Measurements from ENCODE around the gene NOSTRIN.
"Not testable (repeated sequence)": the region's sequence is repeated elsewhere in the genome, so short reads cannot be mapped to it uniquely, and the experiment has no call there.

The NOSTRIN gene

GRCh38 chr2:168819829-168820489, 17.5 kb downstream of the NOSTRIN start:
- DNase-seq: no peak

GRCh38 chr2:168821577-168821976, 19.1 kb downstream of the NOSTRIN start:
- DNase-seq: no peak

GRCh38 chr2:168821992-168822391, 19.6 kb downstream of the NOSTRIN start:
- DNase-seq: no peak

GRCh38 chr2:168825126-168825525, 22.7 kb downstream of the NOSTRIN start:
- no peak for DNase-seq

GRCh38 chr2:168830958-168831357, 28.5 kb downstream of the NOSTRIN start:
- no peak for DNase-seq

- DNase-seq: no peak
Observed at GRCh38 chr2:168831662-168832061, 29.2 kb downstream of the NOSTRIN start.

GRCh38 chr2:168835969-168836368, 33.5 kb downstream of the NOSTRIN start:
- no peak for DNase-seq

GRCh38 chr2:168841445-168841844, 39.0 kb downstream of the NOSTRIN start:
- DNase-seq: no peak

- DNase-seq: no peak
Observed at GRCh38 chr2:168843253-168843652, 40.8 kb downstream of the NOSTRIN start.

GRCh38 chr2:168848225-168848624, 45.8 kb downstream of the NOSTRIN start:
- DNase-seq: no peak

- DNase-seq: no peak
Observed at GRCh38 chr2:168849610-168850009, 47.2 kb downstream of the NOSTRIN start.

- DNase-seq: no peak
Observed at GRCh38 chr2:168850846-168851245, 48.4 kb downstream of the NOSTRIN start.

GRCh38 chr2:168851674-168852320, 49.4 kb downstream of the NOSTRIN start:
- DNase-seq: no peak

GRCh38 chr2:168852481-168852880, 50.0 kb downstream of the NOSTRIN start:
- no peak for DNase-seq

GRCh38 chr2:168853471-168853870, 51.0 kb downstream of the NOSTRIN start:
- DNase-seq: no peak

- no peak for DNase-seq
Observed at GRCh38 chr2:168854651-168855050, 52.2 kb downstream of the NOSTRIN start.

GRCh38 chr2:168855601-168856000, 53.2 kb downstream of the NOSTRIN start:
- DNase-seq: no peak

GRCh38 chr2:168858146-168858545, 55.7 kb downstream of the NOSTRIN start:
- no peak for DNase-seq

GRCh38 chr2:168867164-168867563, 64.7 kb downstream of the NOSTRIN start:
- DNase-seq: not testable (repeated sequence)

- DNase-seq: not testable (repeated sequence)
Observed at GRCh38 chr2:168870369-168870768, 67.9 kb downstream of the NOSTRIN start.

GRCh38 chr2:168870824-168871223, 68.4 kb downstream of the NOSTRIN start:
- not testable (repeated sequence) for DNase-seq

GRCh38 chr2:168874368-168875054, 72.1 kb downstream of the NOSTRIN start:
- no peak for DNase-seq

- DNase-seq: not testable (repeated sequence)
Observed at GRCh38 chr2:168882163-168882562, 79.7 kb downstream of the NOSTRIN start.

- no peak for DNase-seq
Observed at GRCh38 chr2:168884975-168885374, 82.5 kb downstream of the NOSTRIN start.
